Brain pericyte (primary cell): Measurements from ENCODE around the gene DTNA.
A peak's percentile ranks its signal among the peaks of the same experiment; 100 is the strongest.
"Not testable (repeated sequence)": the region's sequence is repeated elsewhere in the genome, so short reads cannot be mapped to it uniquely, and the experiment has no call there.

Source experiments
- DNase-seq: peaks from one replicate; pipeline ENCODE4 v3.0.0-alpha.2; 2012; ENCODE audit warnings: low read depth, low spot score

Gene DTNA

GRCh38 chr18:34893239-34893638, 183.1 kb downstream of the DTNA start:
- no peak for DNase-seq

- DNase-seq: no peak
Observed at GRCh38 chr18:34901299-34901698, 191.2 kb downstream of the DTNA start.

GRCh38 chr18:34904994-34905393, 194.9 kb downstream of the DTNA start:
- DNase-seq: no peak

GRCh38 chr18:34906985-34907384, 196.9 kb downstream of the DTNA start:
- DNase-seq: not testable (repeated sequence)

- DNase-seq: no peak
Observed at GRCh38 chr18:34909637-34910364, 199.7 kb downstream of the DTNA start.

DNA sequence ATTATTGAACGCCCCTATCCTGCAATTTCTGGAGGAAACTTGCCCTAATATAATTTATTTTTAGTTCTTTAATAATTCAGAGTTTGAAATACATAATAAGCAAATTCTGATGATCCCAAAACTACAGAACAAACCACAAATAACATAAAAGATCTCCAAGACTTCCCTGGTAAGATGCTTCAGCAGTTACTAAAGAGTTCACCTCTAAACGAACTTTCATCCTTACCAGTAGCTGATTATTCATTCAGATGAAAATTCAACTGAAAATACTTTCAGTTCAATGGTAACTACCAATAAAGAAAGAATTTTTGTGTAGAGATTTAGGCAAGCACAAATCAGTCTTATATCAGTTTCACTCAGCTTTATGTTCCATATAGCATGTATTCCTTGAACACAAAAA, 201.0 kb downstream of the DTNA start:
- DNase-seq: no peak

GRCh38 chr18:34911661-34912384, 201.7 kb downstream of the DTNA start:
- peak; percentile 59 for DNase-seq

DNA sequence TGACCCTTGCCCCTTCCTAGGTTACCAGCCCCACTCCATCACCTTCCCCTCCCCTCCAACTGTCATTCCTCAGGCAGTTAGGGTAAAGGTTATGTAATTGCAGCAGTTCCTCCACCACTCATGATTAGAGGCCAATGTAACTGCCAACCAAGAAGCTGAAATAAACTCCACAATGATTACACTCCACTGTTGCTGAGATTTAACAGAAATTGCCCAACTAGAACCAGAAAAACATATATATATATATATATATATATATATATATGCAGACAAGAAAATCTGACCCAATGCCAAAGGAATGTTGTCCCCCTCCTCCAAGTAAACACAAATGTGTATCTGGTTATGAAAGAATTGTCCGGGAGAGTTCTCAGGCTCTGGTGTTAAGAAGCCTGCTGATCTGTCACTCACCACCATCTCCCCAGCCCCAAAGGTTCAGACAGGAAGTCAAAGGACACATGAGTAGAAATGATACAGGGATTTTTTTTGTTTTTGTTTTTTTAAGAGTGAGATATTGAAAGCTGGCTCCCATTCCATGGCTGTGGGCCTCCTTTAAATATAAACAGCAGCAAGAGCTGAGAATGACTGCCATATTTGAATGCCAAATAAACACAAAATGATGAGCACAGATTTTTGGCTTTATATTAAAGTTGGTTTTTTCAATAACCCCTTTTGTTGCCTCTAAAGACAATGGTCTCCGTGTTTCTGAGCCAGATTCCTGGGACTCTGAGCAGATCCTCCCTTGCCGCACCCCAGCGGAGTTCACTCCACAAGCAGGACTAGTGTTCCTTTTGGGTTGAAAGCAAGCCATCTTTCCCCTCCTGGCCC, 204.0 kb downstream of the DTNA start:
- DNase-seq: peak; percentile 12

- DNase-seq: no peak
Observed at GRCh38 chr18:34915046-34915445, 204.9 kb downstream of the DTNA start.

- DNase-seq: not testable (repeated sequence)
Observed at GRCh38 chr18:34916539-34916938, 206.4 kb downstream of the DTNA start.

DNA sequence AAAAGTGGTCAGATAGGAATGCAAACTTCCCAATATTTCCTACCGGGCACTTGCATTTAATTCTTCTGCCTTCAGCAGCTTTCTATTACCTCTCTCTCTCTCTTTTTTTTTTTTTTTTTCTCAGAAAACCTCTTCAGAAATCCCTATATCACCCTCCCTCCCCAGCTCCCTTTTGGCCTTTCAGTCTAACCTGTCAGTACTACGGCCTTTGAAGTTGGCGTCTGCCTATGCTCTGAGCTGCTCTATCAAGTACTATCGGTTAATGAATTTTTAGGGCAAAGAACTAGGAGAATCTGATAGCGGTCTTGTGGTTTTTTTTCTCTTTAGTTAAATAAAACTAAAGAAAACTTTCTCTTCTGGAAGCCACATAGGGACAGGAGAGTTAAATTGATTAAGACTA, 208.8 kb downstream of the DTNA start:
- no peak for DNase-seq

GRCh38 chr18:34921226-34921625, 211.1 kb downstream of the DTNA start:
- DNase-seq: no peak

DNA sequence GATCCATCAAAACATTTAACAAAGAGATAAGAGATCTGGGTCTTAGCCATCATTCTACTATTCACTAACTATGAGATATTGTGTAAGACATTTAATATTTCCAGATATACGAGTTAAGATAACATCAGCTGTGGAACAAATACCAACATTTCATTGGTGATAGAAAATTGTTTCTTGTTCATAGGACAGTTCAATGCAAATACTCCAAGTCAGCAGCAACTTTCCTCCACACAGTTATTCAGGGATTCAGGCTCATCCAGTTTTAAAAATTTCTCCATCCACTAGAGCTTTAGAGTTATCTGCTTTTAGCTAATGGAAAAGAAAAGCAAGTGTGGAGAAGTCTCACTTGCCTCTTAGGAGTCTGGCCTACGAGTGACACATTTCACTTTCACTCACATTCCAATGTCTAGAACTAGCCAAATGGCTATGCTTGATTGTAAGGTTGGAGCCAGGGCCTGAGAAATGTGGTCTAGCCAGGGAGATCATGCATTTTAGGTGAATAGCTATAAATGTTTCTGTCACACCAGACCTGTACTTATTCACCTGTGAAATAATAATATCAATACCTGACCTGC, 211.8 kb downstream of the DTNA start:
- no peak for DNase-seq

- not testable (repeated sequence) for DNase-seq
Observed at GRCh38 chr18:34922594-34922993, 212.5 kb downstream of the DTNA start.

- no peak for DNase-seq
Observed at GRCh38 chr18:34923911-34924310, 213.8 kb downstream of the DTNA start.

- DNase-seq: no peak
Observed at GRCh38 chr18:34926683-34927082, 216.6 kb downstream of the DTNA start.

DNA sequence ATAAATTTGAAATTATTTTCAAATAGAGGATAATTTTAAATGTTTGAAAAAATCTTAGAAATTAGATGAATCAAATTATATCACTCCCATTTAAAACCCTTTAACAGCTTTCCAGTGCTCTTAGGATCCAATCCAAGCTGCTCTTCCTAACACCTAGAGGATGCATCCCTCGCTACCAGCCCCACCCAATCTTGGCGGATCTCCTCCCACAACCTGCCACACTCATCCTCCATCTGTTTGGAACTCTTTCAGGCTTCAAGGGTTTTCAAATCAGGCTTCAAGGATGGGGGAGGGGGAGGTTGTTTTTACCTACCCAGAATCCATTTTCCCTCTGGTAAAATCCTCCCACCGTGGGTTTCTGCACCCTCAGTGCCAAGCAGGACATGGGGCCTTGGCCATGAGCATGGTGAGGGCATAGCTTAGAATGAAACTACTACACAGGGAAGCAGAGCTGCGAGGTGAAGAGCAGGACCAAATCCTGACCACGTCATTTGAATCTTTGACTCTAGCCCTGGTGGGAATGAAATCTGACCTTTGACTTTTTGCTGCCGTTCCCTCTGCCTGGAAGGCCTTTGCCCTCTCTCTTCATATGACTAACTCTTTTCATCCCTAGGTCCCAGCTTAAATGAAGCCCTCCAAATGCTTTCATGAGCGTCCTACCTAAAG, 218.1 kb downstream of the DTNA start:
- no peak for DNase-seq

DNA sequence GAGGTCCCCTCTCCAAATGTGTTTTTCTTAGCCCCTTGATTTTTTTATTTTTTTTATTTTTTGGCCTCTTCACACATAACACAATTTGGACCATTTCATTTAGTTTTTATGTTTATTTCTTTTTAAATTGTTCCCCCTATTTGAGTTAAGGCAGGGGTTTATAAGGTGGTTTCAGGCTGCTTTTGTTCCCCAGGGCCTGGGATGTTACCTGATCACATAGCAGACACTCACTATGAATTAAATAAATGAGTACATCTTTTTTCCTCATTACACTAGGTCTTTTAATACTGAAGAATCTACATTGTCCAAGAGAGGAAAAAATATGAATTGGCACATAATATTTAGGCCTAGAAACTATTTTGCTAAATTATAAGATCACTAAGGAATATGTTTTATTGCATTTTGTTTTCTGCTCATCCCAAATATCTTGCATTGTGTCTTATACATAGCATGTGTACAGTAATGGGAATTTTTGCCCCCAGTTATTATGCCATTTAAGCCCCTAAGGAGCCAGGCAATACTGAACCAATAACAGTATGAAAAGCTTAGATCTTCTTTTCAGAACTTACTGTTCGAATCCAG, 218.7 kb downstream of the DTNA start:
- DNase-seq: no peak

GRCh38 chr18:34929336-34929780, 219.3 kb downstream of the DTNA start:
- DNase-seq: no peak

- DNase-seq: no peak
Observed at GRCh38 chr18:34932363-34932762, 222.3 kb downstream of the DTNA start.
